K562 (cell line): ENCODE data around the gene GANAB.
A peak's percentile ranks its signal among the peaks of the same experiment; 100 is the strongest.

Source experiments
- BMI1 ChIP-seq: fragments of 150-350 bp; IDR thresholded peaks from 2 replicates; pipeline ENCODE4 v1.6.1; 2014; ENCODE audit warnings: low read length
- CEBPB ChIP-seq: fragments of 450-650 bp; IDR thresholded peaks from 2 replicates; pipeline ENCODE4 v1.6.1; 2016; ENCODE audit warnings: missing genetic modification characterization, missing compliant biosample characterization
- DNMT1 ChIP-seq: fragments of 450-650 bp; IDR thresholded peaks from 2 replicates; pipeline ENCODE4 v1.6.1; 2016; ENCODE audit warnings: antibody characterized with exemption, mild to moderate bottlenecking
- POLR2AphosphoS5 ChIP-seq: IDR thresholded peaks from 2 replicates; pipeline ENCODE4 v1.6.1; 2011; ENCODE audit warnings: mild to moderate bottlenecking, low read depth, low read length, moderate library complexity; ENCODE audit not compliant: control insufficient read depth, insufficient read depth
- RAD21 ChIP-seq, 2 experiments: fragments of 250-450 bp in 1 of 2; fragments of 450-650 bp in 1 of 2; sonication (Bioruptor Pico) in 1 of 2; formaldehyde crosslinking in 1 of 2; IDR thresholded peaks in 1 of 2; conservative IDR thresholded peaks in 1 of 2; 2 replicates each; pipeline versions ENCODE4 v1.4.0 to v1.8.0; 2020 to 2022; ENCODE audit warnings: mild to moderate bottlenecking in 2 of 2, moderate library complexity in 1 of 2
- SMAD1 ChIP-seq: fragments of 150-350 bp; IDR thresholded peaks from 2 replicates; pipeline ENCODE4 v1.6.1; 2014; ENCODE audit warnings: low read length, low read depth; ENCODE audit not compliant: partially characterized antibody
- SP2 ChIP-seq: IDR thresholded peaks from 2 replicates; pipeline ENCODE4 v1.6.1; 2011; ENCODE audit warnings: mild to moderate bottlenecking, low read depth, low read length, moderate library complexity; ENCODE audit not compliant: poor library complexity, severe bottlenecking; ENCODE audit errors: extremely low read depth
- ZNF830 ChIP-seq: fragments of 250-450 bp; sonication (Bioruptor Pico); IDR thresholded peaks from 2 replicates; pipeline ENCODE4 v1.5.0; 2021; ENCODE audit warnings: mild to moderate bottlenecking

DNA sequence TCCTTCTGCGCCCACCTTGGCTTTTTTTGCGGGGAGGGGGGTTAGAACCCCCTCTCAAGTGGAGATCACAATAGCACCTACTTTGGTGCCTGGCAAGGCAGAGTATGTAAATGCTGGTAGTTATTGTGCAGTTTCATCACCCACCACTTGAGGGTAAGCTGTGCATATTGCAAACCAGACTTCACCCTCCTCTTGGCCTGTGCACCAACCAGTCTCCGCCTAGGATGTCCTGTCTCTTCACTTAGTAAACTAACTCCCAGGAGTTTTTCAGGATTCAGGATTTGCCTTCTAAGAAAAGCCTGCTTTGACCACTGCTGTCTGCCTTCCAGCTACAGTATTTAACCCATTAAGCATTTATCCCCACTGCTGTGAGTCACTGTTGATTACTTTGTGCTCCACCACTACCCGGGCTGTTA lies 34.4 kb upstream of the GANAB start:
- TF ChIP-seq BMI1 (no peak), ZNF830 (CRISPR knock-in tag) (no peak), RAD21 (CRISPR knock-in tag; conservative IDR thresholded peaks at IDR 0.05 in 1 of 2, IDR thresholded peaks at IDR 0.05 in 1 of 2) (peak; percentile 45 to 69), DNMT1 (no peak), SMAD1 (no peak), POLR2AphosphoS5 (no peak), SP2 (no peak), CEBPB (no peak)
